Retina (tissue), 1 donor: ENCODE measurements around the gene NYAP1.
A peak's percentile ranks its signal among the peaks of the same experiment; 100 is the strongest.
"Not testable (repeated sequence)": the region's sequence is repeated elsewhere in the genome, so short reads cannot be mapped to it uniquely, and the experiment has no call there.

Source experiments
- DNase-seq: peaks from one replicate; pipeline ENCODE4 v3.0.0-alpha.2; 2016

Gene NYAP1

DNA sequence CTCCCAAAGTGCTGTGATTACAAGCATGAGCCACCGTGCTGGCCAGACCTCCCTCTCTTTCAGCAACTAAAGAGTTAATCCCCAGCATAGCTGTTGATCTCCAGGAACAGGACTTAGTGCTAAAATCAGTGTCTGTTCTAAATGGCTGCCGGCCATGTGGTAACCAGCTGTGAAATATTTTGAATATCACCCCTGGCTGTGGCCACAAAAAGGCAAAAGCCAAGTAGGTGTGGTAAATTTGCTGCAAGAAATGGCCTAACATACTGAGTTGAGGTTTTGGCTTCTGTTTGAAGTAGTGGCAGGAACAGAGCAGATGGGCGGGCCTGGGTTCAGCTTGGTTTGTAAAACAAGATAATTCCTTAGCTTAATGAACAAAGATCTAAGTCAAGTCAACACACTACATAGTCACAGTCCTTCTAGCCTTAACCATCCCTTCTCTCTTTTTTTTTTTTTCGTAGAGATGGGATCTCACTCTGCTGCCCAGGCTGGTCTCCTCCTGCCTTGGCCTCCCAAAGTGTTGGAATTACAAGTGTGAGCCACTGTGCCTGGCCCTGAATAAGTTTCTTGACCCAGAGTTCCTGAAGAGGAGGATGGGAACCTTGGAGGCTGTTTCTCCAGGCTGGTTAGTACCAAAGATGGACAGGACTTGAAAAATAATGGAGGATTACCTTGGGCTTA is 32.5 kb downstream of the NYAP1 start:
- DNase-seq: no peak

DNA sequence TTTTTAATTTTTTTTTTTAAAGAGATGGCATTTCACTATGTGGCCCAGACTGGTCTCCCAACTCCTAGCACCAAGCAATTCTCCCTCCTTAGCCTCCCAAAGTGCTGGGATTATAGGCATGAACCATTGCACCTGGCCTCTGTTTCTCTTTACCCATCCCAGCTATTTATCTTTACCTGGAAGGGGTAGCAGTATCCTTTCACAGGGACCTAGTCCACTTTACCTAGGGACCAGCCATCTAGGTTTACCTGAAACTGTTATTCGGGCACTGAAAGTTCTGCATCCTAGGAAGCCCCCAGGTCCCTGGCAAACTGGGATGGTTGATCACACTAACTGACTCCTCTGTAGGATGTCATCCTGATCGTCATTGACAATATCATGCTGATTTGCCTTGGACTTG is 33.6 kb downstream of the NYAP1 start:
- no peak for DNase-seq

DNA sequence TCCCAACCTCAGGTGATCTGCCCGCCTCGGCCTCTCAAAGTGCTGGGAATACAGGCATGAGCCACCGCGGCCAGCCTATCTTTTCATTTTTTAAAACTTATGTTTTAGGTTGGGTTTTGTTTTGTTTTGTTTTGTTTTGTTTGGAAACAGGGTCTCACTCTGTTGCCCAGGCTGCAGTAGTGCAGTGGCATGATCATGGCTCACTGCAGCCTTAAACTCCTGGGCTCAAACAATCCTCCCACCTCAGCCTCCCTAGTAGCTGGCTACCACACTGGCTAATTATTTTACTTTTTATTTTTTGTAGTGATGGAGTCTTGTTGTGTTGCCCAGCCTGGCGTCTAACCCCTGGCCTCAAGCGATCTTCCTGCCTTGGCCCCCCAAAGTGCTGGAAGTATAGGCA is 35.9 kb downstream of the NYAP1 start:
- DNase-seq: no peak

DNA sequence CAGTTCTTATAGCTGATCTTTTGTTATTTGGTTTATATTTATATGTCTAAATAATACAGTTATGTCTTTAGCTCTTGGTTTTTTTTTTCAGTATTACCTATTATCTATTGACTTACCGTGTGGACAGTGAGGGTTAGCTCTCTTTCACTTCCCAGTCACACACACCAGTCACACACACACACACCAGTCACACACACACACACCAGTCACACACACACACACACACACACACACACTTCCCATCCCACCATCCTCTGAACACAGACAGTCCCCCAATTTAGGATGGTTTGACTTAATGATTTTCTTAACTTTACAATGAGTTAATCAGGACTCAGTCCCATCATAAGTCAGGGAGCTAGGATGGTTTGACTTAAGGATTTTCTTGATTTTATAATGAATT is 36.4 kb downstream of the NYAP1 start:
- DNase-seq: no peak

DNA sequence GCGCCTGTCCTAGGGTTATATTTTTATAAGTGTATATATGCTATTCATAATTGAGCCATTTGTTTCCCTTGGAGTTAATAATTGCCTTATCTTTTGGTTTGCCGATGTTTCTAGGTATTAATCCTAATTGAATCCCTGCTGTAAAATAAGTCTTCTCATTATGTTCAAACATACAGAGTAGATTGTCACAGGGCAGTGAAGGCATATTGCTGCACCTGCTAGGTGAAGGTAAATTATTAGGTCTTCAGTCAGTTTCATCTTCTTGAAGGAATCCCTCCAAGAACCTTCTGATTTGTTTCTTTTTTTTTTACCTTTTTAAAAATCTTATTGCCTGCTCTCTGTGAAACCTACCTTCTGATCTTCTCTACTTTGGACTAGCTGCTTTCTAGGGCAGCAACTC is 37.3 kb downstream of the NYAP1 start:
- no peak for DNase-seq

DNA sequence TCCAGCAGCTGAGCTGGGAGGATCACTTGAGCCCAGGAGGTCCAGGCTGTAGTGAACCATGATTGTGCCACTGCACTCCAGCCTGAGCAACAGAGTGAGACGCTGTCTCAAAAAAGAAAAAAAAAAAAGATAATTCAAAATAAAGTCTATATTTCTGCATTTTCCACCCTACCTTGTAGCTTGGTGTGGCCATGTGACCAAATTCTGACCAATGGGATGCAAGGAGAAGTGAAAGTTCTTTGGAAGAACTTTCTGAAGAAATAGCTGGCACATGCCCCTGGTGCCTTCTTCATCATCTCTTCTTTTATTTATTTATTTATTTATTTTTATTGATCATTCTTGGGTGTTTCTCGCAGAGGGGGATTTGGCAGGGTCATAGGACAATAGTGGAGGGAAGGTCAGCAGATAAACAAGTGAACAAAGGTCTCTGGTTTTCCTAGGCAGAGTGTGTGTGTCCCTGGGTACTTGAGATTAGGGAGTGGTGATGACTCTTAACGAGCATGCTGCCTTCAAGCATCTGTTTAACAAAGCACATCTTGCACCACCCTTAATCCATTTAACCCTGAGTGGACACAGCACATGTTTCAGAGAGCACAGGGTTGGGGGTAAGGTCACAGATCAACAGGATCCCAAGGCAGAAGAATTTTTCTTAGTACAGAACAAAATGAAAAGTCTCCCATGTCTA is 38.3 kb downstream of the NYAP1 start:
- DNase-seq: not testable (repeated sequence)

GRCh38 chr7:100523192-100523591 is 39.5 kb downstream of the NYAP1 start:
- DNase-seq: not testable (repeated sequence)

DNA sequence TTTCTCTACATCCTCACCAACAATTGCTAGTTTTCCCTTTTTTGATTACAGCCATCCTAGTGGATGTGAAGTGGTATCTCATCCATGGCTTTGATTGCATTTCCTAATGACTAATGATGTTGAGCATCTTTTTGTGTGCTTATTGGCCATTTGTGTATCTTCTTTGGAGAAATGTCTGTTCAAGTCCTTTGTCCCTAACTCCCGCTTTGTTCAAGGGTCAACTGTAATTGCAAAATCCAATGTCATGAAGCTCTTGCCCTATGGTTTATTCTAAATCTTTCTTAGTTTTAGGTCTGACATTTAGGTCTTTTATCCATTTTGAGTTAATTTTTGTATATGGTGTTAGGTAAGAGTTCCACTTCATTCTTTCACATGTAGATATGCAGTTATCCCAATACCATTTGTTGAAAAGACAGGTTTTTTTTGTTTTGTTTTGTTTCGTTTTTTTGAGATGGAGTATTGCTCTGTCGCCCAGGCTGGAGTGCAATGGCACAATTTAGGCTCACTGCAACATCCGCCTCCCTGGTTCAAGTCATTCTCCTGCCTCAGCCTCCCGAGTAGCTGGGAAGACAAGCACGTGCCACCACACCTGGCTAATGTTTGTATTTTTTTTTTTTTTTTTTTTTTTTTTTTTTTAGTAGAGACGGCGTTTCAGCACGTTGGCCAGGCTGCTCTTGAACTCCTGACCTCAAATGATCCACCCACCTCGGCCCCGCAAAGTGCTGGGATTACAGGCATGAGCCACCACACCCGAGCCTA is 44.6 kb downstream of the NYAP1 start:
- DNase-seq: not testable (repeated sequence)

DNA sequence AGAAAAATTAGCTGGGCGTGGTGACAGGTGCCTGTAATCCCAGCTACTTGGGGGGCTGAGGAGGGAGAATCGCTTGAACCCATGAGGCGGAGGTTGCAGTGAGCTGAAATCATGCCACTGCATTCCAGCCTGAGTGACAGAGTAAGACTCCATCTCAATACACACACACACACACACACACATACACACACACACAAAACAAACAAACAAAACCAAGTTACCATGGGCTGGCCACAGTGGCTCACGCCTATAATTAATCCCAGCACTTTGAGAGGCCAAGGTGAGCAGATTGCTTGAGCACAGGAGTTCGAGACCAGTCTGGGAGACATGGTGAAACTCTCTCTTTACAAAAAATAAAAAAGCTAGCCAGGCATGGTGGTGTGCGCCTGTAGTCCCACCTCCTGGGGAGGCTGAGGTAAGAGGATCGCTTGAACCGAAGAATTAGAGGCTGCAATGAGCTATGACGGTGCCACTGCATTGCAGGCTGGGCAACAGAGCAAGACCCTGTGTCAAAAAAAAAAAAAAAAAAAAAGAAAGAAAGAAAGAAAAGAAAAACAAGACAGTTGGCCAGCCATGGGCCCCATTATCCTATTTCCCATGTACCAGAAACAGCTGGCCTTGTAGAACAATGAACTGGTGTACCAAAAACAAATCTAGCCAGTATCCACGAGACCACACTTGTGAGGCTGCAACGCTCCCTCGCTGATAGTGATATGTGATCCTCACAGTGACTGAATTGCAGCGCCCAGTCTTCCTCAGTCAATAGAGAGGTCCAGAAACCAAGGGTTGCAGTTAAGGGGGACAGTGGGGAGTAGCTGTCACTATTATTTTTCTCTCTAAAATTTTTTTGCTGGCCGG is 48.7 kb downstream of the NYAP1 start:
- no peak for DNase-seq

DNA sequence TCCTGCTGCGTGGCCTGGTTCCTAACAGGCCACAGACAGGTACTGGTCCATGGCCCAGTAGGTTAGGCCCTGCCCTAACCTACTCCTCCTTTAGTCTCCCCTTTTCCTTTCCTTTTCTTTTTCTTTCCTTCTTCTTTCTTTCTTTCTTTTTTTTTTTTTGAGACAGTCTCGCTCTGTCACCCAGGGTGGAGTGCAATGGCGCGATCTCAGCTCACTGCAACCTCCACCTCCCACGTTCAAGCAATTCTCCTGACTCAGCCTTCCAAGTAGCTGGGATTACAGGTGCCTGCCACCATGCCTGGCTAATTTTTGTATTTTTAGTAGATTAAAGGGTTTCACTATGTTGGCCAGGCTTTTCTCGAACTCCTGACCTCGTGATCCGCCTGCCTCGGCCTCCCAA is 52.3 kb downstream of the NYAP1 start:
- DNase-seq: not testable (repeated sequence)

DNA sequence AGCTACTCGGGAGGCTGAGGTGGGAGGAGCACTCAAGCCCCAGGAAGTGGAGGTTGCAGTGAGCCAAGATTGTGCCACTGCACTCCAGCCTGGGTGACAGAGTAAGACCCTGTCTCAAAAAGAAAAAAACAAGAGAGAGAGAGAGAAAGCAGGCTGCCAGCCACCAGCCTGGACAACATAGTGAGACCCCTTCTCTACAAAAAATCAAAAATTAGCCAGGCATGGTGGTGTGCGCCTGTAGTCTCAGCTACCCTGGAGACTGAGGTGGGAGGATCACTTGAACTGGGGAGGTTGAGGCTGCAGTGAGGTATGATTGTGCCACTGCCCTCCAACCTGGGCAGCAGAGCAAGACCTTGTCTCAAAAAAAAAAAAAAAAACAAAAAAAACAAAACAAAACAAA is 53.0 kb downstream of the NYAP1 start:
- DNase-seq: not testable (repeated sequence)

DNA sequence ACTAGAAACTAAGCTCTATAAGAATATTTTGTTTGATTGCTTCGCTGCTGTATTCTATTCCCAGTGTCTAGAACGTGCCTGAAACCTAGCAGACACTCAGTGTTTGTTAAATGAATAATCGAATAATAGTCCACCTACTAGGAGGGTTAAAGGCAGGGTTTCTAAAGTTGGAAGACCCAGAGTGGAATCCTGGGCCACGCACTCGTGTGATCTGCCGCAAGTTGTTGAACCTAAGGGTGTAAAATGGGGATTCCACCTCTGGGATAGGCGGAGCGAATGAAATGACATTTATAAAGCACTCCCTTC is 54.6 kb downstream of the NYAP1 start:
- DNase-seq: no peak

DNA sequence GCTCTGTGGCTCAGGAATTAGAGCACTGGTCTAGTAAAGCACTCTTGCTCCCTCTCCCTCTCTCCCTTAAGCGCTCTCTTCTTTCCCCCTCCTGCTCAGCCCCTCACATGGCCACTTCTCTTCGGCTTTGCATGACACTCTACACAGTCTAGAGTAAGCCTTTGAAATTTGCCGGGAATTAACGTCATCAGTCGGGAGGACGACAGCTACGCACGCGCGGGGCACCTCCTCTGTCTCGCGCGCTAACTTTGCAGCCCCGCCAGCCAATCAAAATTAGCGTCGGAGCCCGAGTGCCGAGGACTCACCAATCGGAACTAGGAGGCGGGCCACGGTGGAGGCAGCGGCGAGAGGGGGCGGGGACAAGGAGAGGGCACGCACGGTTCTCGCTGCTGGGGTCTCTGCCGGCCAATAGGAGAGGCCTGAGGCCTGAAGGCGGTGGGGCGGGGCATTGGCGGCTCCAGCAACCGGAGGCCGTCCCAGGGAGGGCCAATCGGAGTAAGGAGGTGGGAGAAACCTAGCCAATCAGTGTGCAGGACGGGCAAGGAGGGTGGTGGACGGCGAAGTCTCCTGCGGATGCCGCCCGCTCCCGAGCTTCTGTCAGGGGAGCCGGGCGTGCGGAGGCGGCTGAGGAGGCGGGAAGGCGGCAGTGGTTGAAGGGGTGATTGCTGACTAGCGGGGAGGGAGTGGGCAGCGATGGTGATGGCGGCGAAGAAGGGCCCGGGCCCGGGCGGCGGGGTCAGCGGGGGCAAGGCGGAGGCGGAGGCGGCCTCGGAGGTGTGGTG is 55.1 kb downstream of the NYAP1 start, which contains the start of gene AGFG2:
Gene AGFG2, plus strand, starts transcription at position 550 of the 782 bp plus-strand sequence. Its CDS starts 144 bp downstream, at position 694.
- peak; percentile 98 for DNase-seq

DNA sequence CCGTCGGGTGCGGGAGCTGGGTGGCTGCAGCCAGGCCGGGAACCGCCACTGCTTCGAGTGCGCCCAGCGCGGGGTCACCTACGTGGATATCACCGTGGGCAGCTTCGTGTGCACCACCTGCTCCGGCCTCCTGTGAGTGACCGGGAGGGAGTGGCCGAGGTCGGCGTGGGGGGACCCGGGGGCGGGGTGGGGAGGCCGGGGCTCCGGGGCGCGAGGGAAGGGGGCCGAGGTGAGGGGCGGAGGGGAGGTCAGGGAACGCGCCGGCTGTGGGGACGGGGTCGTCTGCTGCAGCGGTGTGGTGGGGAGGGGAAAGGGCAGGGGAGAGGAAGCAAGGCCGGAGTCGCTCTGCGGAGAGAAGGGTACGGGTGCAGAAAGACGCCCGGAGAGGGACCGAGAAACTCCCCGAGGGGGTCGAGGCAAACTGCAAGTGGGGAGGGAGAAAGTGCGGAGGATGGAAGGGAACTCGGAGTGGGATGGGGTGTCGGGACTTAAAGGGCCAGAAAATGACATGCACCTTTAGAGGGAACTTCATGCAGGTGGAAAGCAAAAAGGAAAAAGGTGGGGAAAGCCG is 55.8 kb downstream of the NYAP1 start:
- DNase-seq: no peak

GRCh38 chr7:100540073-100540723 is 56.5 kb downstream of the NYAP1 start:
- DNase-seq: no peak

GRCh38 chr7:100541309-100541708 is 57.6 kb downstream of the NYAP1 start:
- not testable (repeated sequence) for DNase-seq

GRCh38 chr7:100543586-100543985 is 59.9 kb downstream of the NYAP1 start:
- no peak for DNase-seq

DNA sequence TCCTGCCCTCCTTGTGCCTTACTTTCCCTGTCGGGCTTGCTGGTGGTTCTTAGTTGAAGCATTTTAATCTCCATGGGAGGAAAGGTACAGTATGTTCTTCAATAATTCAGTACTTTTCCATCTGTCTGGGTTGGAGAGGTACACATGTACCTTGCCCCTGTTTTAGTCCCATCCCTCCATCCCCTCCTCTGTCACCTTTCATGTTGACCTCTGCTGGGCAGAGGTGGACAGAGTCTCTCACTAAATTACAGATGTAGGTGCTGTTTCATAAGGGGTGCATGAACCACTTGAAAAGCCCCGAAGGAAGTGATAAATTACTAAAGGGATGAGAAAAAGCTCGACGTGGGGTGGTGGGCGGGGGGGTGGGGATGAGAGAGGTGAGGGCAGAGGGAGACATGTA is 60.7 kb downstream of the NYAP1 start:
- no peak for DNase-seq
